ENCODE measurements around the gene KRT38.

GRCh38 chr17:41476866-41477815, 36.4 kb upstream of the KRT38 start:
- TF ChIP-seq POLR2A (IDR thresholded peaks at IDR 0.05) (no peak), CTCF (IDR thresholded peaks at IDR 0.05) (no peak)
